A673 (cell line): ENCODE results near the gene SSNA1. TPM values are rescaled to one million over a fixed set of nuclear protein-coding genes. Genes with fewer than 3 reads are reported as not detected.

Experiments
- BruUV-seq: library from RNA; stranded (reverse); fragments of 400-500 nt; replicated peaks from 2 replicates; lab custom pipeline; 2021; lab: Mats Ljungman, UMichigan
- CTCF ChIA-PET: fragments of 300-600 bp; sonication (Branson Sonifier 250); formaldehyde crosslinking; loops from one replicate; lab custom pipeline; 2022; ENCODE audit warnings: antibody characterized with exemption; lab: Charles Lee
- POLR2A ChIA-PET: fragments of 300-600 bp; sonication (Branson Sonifier 250); formaldehyde crosslinking; loops from one replicate; lab custom pipeline; 2022; ENCODE audit warnings: antibody characterized with exemption; ENCODE audit not compliant: low non-redundant PET; lab: Charles Lee
- DNase-seq: peaks from one replicate; pipeline ENCODE4 v3.0.0-alpha.2; 2015; ENCODE audit warnings: low spot score
- H3K27ac ChIP-seq: fragments of 200-600 bp; sonication (generic); 2 replicates; pipeline ENCODE4 v1.5.1; 2016; ENCODE audit warnings: mixed run types, low read depth, mild to moderate bottlenecking, mixed read lengths, antibody characterized with exemption, low read length; ENCODE audit not compliant: poor library complexity, severe bottlenecking
- H3K27me3 ChIP-seq: fragments of 200-600 bp; sonication (generic); replicated peaks from 2 replicates; pipeline ENCODE4 v1.6.1; 2017; ENCODE audit warnings: mixed run types, low read depth, mild to moderate bottlenecking, mixed read lengths, antibody characterized with exemption, low read length; ENCODE audit not compliant: insufficient read depth, poor library complexity
- H3K36me3 ChIP-seq: fragments of 200-600 bp; sonication (generic); 2 replicates; pipeline ENCODE4 v1.6.1; 2016; ENCODE audit warnings: mixed run types, mild to moderate bottlenecking, mixed read lengths, antibody characterized with exemption, low read length; ENCODE audit not compliant: insufficient read depth, poor library complexity, severe bottlenecking
- H3K4me1 ChIP-seq: fragments of 200-600 bp; sonication (generic); 2 replicates; pipeline ENCODE4 v1.6.1; 2017; ENCODE audit warnings: mixed run types, mild to moderate bottlenecking, mixed read lengths, antibody characterized with exemption, low read length; ENCODE audit not compliant: insufficient read depth, poor library complexity, severe bottlenecking
- H3K4me3 ChIP-seq: fragments of 200-600 bp; sonication (generic); 2 replicates; pipeline ENCODE4 v1.5.1; 2016; ENCODE audit warnings: low read depth, mixed run types, mild to moderate bottlenecking, mixed read lengths, low read length; ENCODE audit not compliant: poor library complexity, severe bottlenecking
- H3K9me3 ChIP-seq: fragments of 200-600 bp; sonication (generic); 2 replicates; pipeline ENCODE4 v1.6.1; 2016; ENCODE audit warnings: mixed run types, low read depth, mild to moderate bottlenecking, mixed read lengths, antibody characterized with exemption, low read length; ENCODE audit not compliant: poor library complexity, severe bottlenecking
- EZH2 ChIP-seq: fragments of 200-600 bp; sonication (generic); IDR thresholded peaks from 2 replicates; pipeline ENCODE4 v1.6.1; 2017; ENCODE audit warnings: borderline replicate concordance, low read depth, mild to moderate bottlenecking, mixed read lengths, antibody characterized with exemption, low read length; ENCODE audit not compliant: poor library complexity, severe bottlenecking
- intact Hi-C: fragments of 100-400 bp; cut with micrococcal nuclease; formaldehyde crosslinking; loops from one replicate; pipeline ENCODE4 v1.10.0; 2022; ENCODE audit not compliant: unreplicated experiment
- total RNA-seq: library from RNA; stranded (reverse); gene quantifications from 2 replicates; pipeline ENCODE4 v1.2.3, GENCODE V29; 2021
- TF ChIP-seq, protein P1 (sequence below): fragments of 300-800, 200-600 bp; sonication (generic); conservative IDR thresholded peaks from 2 replicates; pipeline ENCODE4 v1.5.1; 2017; ENCODE audit warnings: low read depth, mild to moderate bottlenecking, antibody characterized with exemption, low read length, moderate library complexity, mixed read lengths

Gene SSNA1
- total RNA-seq, 1 experiment from 2014 or later: 87.3 TPM

DNA sequence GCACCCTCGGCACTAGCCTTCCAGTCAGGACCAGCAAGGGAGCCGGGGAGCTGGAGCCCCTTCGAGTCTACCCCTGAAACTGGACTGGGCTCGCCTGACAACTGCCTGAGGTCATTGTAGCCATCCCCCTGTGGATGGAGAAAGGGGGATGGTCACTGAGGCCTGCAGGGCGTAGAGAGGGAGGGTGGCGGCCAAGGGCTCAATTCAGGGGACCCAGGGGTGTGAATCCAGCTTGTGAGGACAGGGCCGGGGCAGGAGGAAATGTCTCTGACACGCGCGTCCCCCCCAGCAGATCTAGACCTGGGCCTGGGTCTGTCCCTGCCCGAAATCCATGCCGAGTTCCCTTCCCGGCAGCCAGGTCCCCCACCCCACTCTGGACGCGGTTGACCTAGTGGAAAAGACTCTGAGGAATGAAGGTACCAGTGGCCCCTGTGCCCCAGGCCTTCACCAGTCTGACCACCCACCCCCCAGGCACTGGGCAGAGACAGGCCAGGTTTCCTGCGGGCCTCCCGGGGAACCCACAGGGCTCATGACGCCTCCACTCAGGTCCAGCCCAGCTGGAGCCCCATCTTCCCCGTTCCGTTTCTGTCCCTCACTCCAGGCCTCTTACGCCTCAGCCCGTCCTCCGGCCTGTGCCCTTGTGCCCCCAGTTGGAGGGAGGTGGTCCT, 43.0 kb downstream of the SSNA1 start:
- TF ChIP-seq EZH2: no peak
- TF ChIP-seq, protein P1, sequence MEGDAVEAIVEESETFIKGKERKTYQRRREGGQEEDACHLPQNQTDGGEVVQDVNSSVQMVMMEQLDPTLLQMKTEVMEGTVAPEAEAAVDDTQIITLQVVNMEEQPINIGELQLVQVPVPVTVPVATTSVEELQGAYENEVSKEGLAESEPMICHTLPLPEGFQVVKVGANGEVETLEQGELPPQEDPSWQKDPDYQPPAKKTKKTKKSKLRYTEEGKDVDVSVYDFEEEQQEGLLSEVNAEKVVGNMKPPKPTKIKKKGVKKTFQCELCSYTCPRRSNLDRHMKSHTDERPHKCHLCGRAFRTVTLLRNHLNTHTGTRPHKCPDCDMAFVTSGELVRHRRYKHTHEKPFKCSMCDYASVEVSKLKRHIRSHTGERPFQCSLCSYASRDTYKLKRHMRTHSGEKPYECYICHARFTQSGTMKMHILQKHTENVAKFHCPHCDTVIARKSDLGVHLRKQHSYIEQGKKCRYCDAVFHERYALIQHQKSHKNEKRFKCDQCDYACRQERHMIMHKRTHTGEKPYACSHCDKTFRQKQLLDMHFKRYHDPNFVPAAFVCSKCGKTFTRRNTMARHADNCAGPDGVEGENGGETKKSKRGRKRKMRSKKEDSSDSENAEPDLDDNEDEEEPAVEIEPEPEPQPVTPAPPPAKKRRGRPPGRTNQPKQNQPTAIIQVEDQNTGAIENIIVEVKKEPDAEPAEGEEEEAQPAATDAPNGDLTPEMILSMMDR: no peak
- H3K9me3 ChIP-seq: no peaks in the 10 kb centered on the region
- POLR2A ChIA-PET: no interaction called here
- no peaks in the 10 kb centered on the region for H3K36me3 ChIP-seq
- no peak overlapping the region for H3K27ac ChIP-seq
- CTCF ChIA-PET: no interaction called here
- H3K4me1 ChIP-seq: peaks cover under 1% of the 10 kb centered on the region
- no TSS peak for BruUV-seq
- DNase-seq: no peak
- no peak overlapping the region for H3K4me3 ChIP-seq
- intact Hi-C loops: no loop called here
- no peaks in the 10 kb centered on the region for H3K27me3 ChIP-seq

DNA sequence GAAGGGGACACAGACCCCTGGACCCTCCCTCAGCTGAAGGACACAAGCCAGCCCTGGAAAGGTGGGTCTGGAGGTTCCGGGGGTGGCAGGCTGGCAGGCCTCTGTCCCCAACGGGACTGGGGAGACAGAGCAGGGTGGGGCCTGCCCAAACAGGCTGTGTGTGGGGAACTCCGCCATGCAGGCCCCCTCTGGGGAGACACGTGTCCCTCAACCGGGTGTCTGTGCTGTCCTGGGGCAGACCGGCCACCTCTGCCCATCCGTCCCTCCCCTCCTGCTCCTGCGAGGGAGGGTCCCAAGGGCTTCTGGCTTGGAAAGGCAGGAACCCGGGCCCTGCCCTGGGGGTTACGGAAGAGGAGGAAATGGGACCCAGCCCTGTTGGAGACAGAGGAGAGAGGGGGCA, 43.6 kb downstream of the SSNA1 start:
- ChIA-PET CTCF (interaction anchor here (0.6 kb wide), 1 partner anchor 9 kb away, joined by 9 read pairs; no protein-coding TSS in a partner anchor), POLR2A (no interaction called here)
- Histone ChIP-seq H3K9me3 (no peaks in the 10 kb centered on the region), H3K27me3 (no peaks in the 10 kb centered on the region), H3K4me3 (no peak overlapping the region), H3K4me1 (peaks cover 6% of the 10 kb centered on the region), H3K36me3 (no peaks in the 10 kb centered on the region), H3K27ac (no peak overlapping the region)
- no TSS peak for BruUV-seq
- no peak for TF ChIP-seq EZH2
- TF ChIP-seq, protein P1: no peak
- DNase-seq: no peak
- intact Hi-C loops: no loop called here

DNA sequence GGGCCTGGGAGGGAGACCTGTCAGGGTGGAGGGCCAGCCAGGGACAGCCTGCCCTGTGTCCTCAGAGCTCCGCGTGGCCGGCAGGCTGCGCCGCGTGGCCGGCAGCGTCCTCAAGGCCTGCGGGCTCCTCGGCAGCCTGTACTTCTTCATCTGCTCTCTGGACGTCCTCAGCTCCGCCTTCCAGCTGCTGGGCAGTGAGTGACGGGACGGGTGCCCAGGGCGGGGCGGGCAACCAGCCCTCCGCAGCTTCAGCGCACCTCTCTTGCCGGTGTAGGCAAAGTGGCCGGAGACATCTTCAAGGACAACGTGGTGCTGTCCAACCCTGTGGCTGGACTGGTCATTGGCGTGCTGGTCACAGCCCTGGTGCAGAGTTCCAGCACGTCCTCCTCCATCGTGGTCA, 44.0 kb downstream of the SSNA1 start:
- POLR2A ChIA-PET: no interaction called here
- Histone ChIP-seq H3K36me3 (no peaks in the 10 kb centered on the region), H3K27me3 (no peaks in the 10 kb centered on the region), H3K4me1 (peaks cover 10% of the 10 kb centered on the region), H3K9me3 (no peaks in the 10 kb centered on the region), H3K4me3 (no peak overlapping the region), H3K27ac (no peak overlapping the region)
- no TSS peak for BruUV-seq
- intact Hi-C loops: no loop called here
- DNase-seq: no peak
- TF ChIP-seq, protein P1: no peak
- TF ChIP-seq EZH2: no peak
- CTCF ChIA-PET: interaction anchor here (0.6 kb wide), 1 partner anchor 9 kb away, joined by 9 read pairs; no protein-coding TSS in a partner anchor
